Lung (tissue), 12 donors: ENCODE results near the gene RNPEPL1. TPM values are rescaled to one million over a fixed set of nuclear protein-coding genes. Genes with fewer than 3 reads are reported as not detected.

Experiments
- ATAC-seq: fragments of 200-7000 bp; cut with Tn5 transposase; one replicate; pipeline ENCODE4 v1.9.1; 2020; ENCODE audit warnings: moderate number of reproducible peaks; ENCODE audit not compliant: insufficient read depth, low FRiP score
- DNase-seq, 3 donors: peaks; one replicate each; pipeline ENCODE4 v3.0.0-alpha.2; 2013 to 2017
- H3K27ac ChIP-seq, 2 donors: one replicate each; pipeline ENCODE4 v1.5.1; 2013; ENCODE audit warnings: mild to moderate bottlenecking in 2 of 2, moderate library complexity in 2 of 2, control low read depth in 1 of 2, inconsistent platforms in 1 of 2, low read depth in 1 of 2, low read length in 1 of 2
- H3K27me3 ChIP-seq, 3 donors: one replicate each; pipeline ENCODE4 v1.5.1; 2013; ENCODE audit warnings: low read length in 2 of 3; ENCODE audit not compliant: control insufficient read depth in 3 of 3, insufficient read depth in 3 of 3
- H3K36me3 ChIP-seq, 4 donors: one replicate each; pipeline ENCODE4 v1.5.1; 2013; ENCODE audit warnings: low read length in 4 of 4, mild to moderate bottlenecking in 1 of 4, moderate library complexity in 1 of 4; ENCODE audit not compliant: control insufficient read depth in 4 of 4, insufficient read depth in 4 of 4
- H3K4me1 ChIP-seq, 5 donors: one replicate each; pipeline ENCODE4 v1.5.1; 2013; ENCODE audit warnings: low read length in 5 of 5, mild to moderate bottlenecking in 2 of 5, moderate library complexity in 1 of 5; ENCODE audit not compliant: control insufficient read depth in 5 of 5, insufficient read depth in 5 of 5
- H3K4me3 ChIP-seq: one replicate; pipeline ENCODE4 v1.5.1; 2013; ENCODE audit warnings: mild to moderate bottlenecking, control low read depth, moderate library complexity
- H3K9ac ChIP-seq, 2 donors: one replicate each; pipeline ENCODE4 v1.5.1; 2013; ENCODE audit warnings: low read length in 2 of 2, control low read depth in 1 of 2; ENCODE audit not compliant: insufficient read depth in 1 of 2
- H3K9me3 ChIP-seq, 4 donors: one replicate each; pipeline ENCODE4 v1.5.1; 2013; ENCODE audit warnings: low read length in 3 of 4, mild to moderate bottlenecking in 1 of 4, moderate library complexity in 1 of 4; ENCODE audit not compliant: control insufficient read depth in 4 of 4, insufficient read depth in 3 of 4
- WGBS, 2 donors: extraction: QIAGEN DNeasy Blood & Tissue Kit; methylation state at CpG; one replicate each; pipeline ENCODE4 v1.1.7; 2013; 5-methylcytosine and 5-hydroxymethylcytosine counted together
- polyA plus RNA-seq, 2 donors: library from polyadenylated mRNA; stranded (reverse); fragments of 200-250 nt; gene quantifications; one replicate each; pipeline ENCODE4 v1.2.1, GENCODE V29; 2013
- total RNA-seq, 2 donors: library from RNA; depleted of rRNA in 1 of 2; stranded (reverse); fragments of >200 nt in 1 of 2; gene quantifications; one replicate each; pipeline ENCODE4 v1.2.1, GENCODE V29; 2014 to 2021
- TF ChIP-seq, protein P1 (sequence below): IDR thresholded peaks from 2 replicates; pipeline ENCODE4 v1.5.1; 2012; ENCODE audit warnings: mild to moderate bottlenecking; ENCODE audit errors: control extremely low read depth, extremely low read depth
- donor health status: control.
- donor health status: control.
- donor health status: Bipolar disorder and iron deficiency.
- donor health status: healthy.
- donor health status: DM: yes; HTN: yes; CAD: no.

Gene RNPEPL1
- total and polyA plus RNA-seq, 4 donors = 24.5 to 235 (median 88.2) TPM

GRCh38 chr2:240554767-240555493 lies 13.4 kb upstream of the RNPEPL1 start:
- H3K4me1 ChIP-seq = peaks cover 8 to 20% (median 14%) of the 10 kb centered on the region in 5 donors
- H3K27ac ChIP-seq = no peak overlapping the region
- peaks cover 8 to 17% (median 10%) of the 10 kb centered on the region in 4 donors for H3K36me3 ChIP-seq
- no peaks in the 10 kb centered on the region for H3K27me3 ChIP-seq
- no peak overlapping the region for H3K9ac ChIP-seq
- WGBS, 2 donors = 94 to 95% methylated on average over 17 of the region's 17 CpGs
- DNase-seq (no peak), ATAC-seq (no peak)
- H3K9me3 ChIP-seq = peaks cover 0 to 3% (median 0%) of the 10 kb centered on the region in 4 donors
- TF ChIP-seq, protein P1, sequence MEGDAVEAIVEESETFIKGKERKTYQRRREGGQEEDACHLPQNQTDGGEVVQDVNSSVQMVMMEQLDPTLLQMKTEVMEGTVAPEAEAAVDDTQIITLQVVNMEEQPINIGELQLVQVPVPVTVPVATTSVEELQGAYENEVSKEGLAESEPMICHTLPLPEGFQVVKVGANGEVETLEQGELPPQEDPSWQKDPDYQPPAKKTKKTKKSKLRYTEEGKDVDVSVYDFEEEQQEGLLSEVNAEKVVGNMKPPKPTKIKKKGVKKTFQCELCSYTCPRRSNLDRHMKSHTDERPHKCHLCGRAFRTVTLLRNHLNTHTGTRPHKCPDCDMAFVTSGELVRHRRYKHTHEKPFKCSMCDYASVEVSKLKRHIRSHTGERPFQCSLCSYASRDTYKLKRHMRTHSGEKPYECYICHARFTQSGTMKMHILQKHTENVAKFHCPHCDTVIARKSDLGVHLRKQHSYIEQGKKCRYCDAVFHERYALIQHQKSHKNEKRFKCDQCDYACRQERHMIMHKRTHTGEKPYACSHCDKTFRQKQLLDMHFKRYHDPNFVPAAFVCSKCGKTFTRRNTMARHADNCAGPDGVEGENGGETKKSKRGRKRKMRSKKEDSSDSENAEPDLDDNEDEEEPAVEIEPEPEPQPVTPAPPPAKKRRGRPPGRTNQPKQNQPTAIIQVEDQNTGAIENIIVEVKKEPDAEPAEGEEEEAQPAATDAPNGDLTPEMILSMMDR = no peak
- H3K4me3 ChIP-seq = no peak overlapping the region

DNA sequence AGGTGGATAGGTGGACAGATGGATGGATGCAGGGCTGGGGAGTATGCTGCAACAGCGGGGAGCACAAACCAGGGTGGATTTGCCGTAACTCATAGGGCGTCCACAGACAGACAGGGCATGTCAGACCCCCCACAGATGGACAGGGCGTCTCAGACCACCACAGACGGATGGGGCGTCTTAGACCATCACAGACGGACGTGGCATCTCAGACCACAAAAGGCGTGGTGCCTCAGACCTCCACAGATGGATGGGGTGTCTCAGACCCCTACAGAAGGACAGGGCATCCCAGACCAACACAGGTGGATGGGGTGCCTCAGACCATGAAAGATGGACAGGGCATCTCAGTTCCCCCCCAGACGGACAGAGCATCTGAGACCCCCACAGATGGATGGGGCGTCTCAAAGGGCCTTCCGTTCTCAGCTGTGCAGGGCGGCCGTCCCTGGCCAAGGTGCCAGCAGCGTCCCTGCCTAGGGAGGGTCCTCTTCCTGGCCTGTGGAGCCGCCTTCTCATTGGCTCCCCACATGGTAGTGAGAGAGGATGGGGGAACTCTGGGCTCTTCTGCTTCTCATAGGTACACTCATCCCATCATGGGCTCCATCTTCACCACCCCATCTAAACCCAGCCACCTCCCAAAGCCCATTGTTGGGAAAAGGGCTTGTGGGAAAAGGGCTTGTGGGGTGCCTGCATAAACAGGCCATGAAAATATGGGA lies 12.6 kb upstream of the RNPEPL1 start:
- peaks cover 6 to 17% (median 10%) of the 10 kb centered on the region in 4 donors for H3K36me3 ChIP-seq
- peaks cover 0 to 2% (median 0%) of the 10 kb centered on the region in 4 donors for H3K9me3 ChIP-seq
- no peak for DNase-seq
- no peak overlapping the region for H3K9ac ChIP-seq
- H3K4me1 ChIP-seq = peaks cover 8 to 22% (median 16%) of the 10 kb centered on the region in 5 donors
- WGBS, 2 donors = 92 to 96% methylated on average over 16 of the region's 16 CpGs
- no peak overlapping the region for H3K4me3 ChIP-seq
- no peak overlapping the region for H3K27ac ChIP-seq
- TF ChIP-seq, protein P1 = no peak
- H3K27me3 ChIP-seq = no peaks in the 10 kb centered on the region
- ATAC-seq = no peak

- H3K27me3 ChIP-seq = no peaks in the 10 kb centered on the region
- H3K9me3 ChIP-seq = no peaks in the 10 kb centered on the region
- H3K36me3 ChIP-seq = peaks cover 0 to 14% (median 4%) of the 10 kb centered on the region in 4 donors
- peaks cover 9 to 27% (median 16%) of the 10 kb centered on the region in 5 donors for H3K4me1 ChIP-seq
- DNase-seq (peak in 2 of 3 donors; percentile 28 to 46), ATAC-seq (no peak)
- no peak overlapping the region for H3K4me3 ChIP-seq
- no peak overlapping the region for H3K9ac ChIP-seq
- TF ChIP-seq, protein P1 = no peak
- H3K27ac ChIP-seq = no peak overlapping the region
- WGBS, 2 donors = 53 to 70% methylated on average over 9 of the region's 9 CpGs
Measured at GRCh38 chr2:240556553-240557100, 11.7 kb upstream of the RNPEPL1 start.
